Measurements from ENCODE around the gene CCDC27. TPM values are rescaled to one million over a fixed set of nuclear protein-coding genes. Genes with fewer than 3 reads are reported as not detected.

Gene CCDC27
- total and polyA plus RNA-seq, 2 donors (not counting 1 experiment from before 2014, with no cell fraction given) = not detected

DNA sequence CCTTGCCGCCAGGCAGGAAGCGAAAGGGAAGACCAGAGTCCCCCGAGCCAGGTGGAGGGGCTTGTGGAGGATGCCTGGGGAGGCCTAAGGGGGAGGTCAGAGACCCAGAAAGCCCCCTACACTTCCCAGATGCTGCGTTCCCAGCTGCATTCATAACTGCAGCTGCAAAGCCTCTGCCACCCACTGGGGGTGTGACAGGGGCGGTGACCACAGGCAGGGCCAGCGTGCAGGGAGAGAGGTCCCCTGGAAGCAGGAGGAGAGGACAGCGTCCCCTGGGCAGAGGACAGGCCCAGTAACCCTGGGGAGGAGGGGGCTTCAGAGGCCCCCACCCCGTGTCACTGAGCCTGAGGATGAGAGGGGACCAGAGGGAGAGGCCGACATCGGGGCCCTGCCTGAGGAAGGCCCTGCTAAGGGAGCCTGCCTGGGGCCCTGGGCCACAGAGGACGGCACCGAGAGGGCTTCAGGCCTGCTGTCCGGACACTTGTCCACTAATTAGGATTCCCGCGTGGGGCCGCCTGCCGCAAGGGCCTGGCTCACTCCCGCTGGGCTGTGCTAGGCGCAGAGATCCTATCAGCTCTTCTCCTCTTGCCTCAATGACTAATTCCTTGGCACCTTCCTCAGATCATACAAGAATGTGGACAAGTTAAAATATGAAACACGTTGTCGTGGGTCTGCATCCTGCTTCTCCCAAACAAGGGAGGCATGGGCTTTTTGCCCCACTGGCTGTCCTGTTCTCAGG, 49.1 kb upstream of the CCDC27 start:
- peaks cover 7% of the 10 kb centered on the region for H3K4me1 Mint-ChIP-seq
- H3K27ac Mint-ChIP-seq = no peak overlapping the region
- no peak for TF ChIP-seq EZH2 (IDR thresholded peaks at IDR 0.05; ENCODE audit: borderline replicate concordance, insufficient read depth, low read depth, low read length, poor library complexity, severe bottlenecking)
- TF ChIP-seq, protein P1, sequence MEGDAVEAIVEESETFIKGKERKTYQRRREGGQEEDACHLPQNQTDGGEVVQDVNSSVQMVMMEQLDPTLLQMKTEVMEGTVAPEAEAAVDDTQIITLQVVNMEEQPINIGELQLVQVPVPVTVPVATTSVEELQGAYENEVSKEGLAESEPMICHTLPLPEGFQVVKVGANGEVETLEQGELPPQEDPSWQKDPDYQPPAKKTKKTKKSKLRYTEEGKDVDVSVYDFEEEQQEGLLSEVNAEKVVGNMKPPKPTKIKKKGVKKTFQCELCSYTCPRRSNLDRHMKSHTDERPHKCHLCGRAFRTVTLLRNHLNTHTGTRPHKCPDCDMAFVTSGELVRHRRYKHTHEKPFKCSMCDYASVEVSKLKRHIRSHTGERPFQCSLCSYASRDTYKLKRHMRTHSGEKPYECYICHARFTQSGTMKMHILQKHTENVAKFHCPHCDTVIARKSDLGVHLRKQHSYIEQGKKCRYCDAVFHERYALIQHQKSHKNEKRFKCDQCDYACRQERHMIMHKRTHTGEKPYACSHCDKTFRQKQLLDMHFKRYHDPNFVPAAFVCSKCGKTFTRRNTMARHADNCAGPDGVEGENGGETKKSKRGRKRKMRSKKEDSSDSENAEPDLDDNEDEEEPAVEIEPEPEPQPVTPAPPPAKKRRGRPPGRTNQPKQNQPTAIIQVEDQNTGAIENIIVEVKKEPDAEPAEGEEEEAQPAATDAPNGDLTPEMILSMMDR (IDR thresholded peaks at IDR 0.05) = no peak
- DNase-seq (no peak), ATAC-seq (ENCODE audit: low read depth) (no peak)
- H3K9ac ChIP-seq (ENCODE audit: low read length) = no peak overlapping the region
- no peaks in the 10 kb centered on the region for H3K36me3 ChIP-seq (replicated peaks in 1 of 2; ENCODE audit: control extremely low read depth in 1 of 2, control insufficient read depth in 1 of 2, extremely low read depth in 1 of 2, insufficient read depth in 2 of 2, low read length in 1 of 2)
- intact Hi-C loops (cut with micrococcal nuclease) = no loop called here
- peak overlapping the region; percentile 73 for H3K4me2 ChIP-seq (replicated peaks; ENCODE audit: low read depth, low read length, poor library complexity, severe bottlenecking)
- no peak overlapping the region for H2AFZ ChIP-seq (ENCODE audit: insufficient read depth, low read depth, low read length, poor library complexity, severe bottlenecking)
- no peaks in the 10 kb centered on the region for H3K79me2 ChIP-seq (ENCODE audit: control insufficient read depth, insufficient read depth, low read length)
- H3K27ac ChIP-seq (ENCODE audit: low read length in 2 of 2) = no peak overlapping the region
- peaks cover 11 to 12% of the 10 kb centered on the region in 2 donors for H3K4me1 ChIP-seq (ENCODE audit: control insufficient read depth in 2 of 2, insufficient read depth in 2 of 2, low read length in 2 of 2)
- peak overlapping the region; percentile 79 for H3K4me3 Mint-ChIP-seq
- H3K4me3 ChIP-seq (ENCODE audit: control extremely low read depth in 1 of 5, extremely low read depth in 1 of 5, insufficient read depth in 1 of 5, low read depth in 2 of 5, low read length in 4 of 5) = peak overlapping the region in 1 of 5 experiments; percentile 31
- H3K27me3 ChIP-seq (replicated peaks in 1 of 4; ENCODE audit: control extremely low read depth in 1 of 4, control insufficient read depth in 3 of 4, insufficient read depth in 4 of 4, low read length in 3 of 4) = peaks cover 0 to 5% (median 0%) of the 10 kb centered on the region in 4 experiments
- no peaks in the 10 kb centered on the region for H3K9me3 Mint-ChIP-seq (ENCODE audit: insufficient read depth)
- 92% methylated on average over 17 of the region's 21 CpGs for WGBS (ENCODE audit: insufficient coverage)
- H3K27me3 Mint-ChIP-seq = peaks cover 12% of the 10 kb centered on the region
- ChIA-PET CTCF (interaction anchor here (0.8 to 1.3 kb wide), 2 partner anchors 21 kb away, joined by 4 to 7 read pairs; no protein-coding TSS in a partner anchor), POLR2A (no interaction called here)
- no peaks in the 10 kb centered on the region for H3K9me3 ChIP-seq (ENCODE audit: control extremely low read depth in 1 of 3, control insufficient read depth in 2 of 3, insufficient read depth in 1 of 3, low read length in 2 of 3)
- H4K20me1 ChIP-seq (ENCODE audit: control insufficient read depth, insufficient read depth, low read length, poor library complexity, severe bottlenecking) = no peaks in the 10 kb centered on the region

DNA sequence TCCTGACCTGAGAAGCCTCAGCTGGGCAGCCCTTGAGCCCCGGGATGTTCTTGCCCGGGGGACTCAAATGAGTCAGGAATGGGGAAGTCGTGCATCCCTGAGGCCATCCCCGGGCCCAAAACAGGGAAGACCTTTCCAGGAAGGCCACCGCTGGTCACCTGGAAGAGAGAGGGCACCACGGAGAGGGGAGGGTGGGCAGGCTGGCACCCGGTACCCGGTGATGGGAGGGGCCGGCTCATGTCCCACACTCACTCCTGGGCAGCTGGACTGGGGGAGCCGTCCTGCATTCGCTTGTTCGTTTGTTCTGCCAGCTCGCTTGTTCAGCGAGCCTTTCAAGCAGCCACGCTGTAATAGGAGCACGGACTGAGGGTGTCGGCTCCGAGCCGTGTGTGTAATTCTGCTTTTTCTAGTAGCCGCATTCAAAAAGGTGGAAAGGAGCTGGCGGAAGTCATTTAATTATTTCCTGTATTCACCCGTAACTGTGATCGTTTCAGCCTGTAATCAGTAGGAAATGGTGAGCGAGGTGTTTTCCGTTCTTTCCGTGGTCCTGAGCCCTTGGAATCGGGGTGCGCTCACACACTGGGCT, 48.4 kb upstream of the CCDC27 start:
- H3K27me3 ChIP-seq (replicated peaks in 1 of 4; ENCODE audit: control extremely low read depth in 1 of 4, control insufficient read depth in 3 of 4, insufficient read depth in 4 of 4, low read length in 3 of 4) = peaks cover 0 to 9% (median 0%) of the 10 kb centered on the region in 4 experiments
- H3K27ac ChIP-seq (ENCODE audit: low read length in 2 of 2) = no peak overlapping the region
- 37% methylated on average over 28 of the region's 28 CpGs for WGBS (ENCODE audit: insufficient coverage)
- no peaks in the 10 kb centered on the region for H3K9me3 Mint-ChIP-seq (ENCODE audit: insufficient read depth)
- peak overlapping the region; percentile 64 for H2AFZ ChIP-seq (ENCODE audit: insufficient read depth, low read depth, low read length, poor library complexity, severe bottlenecking)
- peak overlapping the region; percentile 31 for H3K9ac ChIP-seq (ENCODE audit: low read length)
- intact Hi-C loops (cut with micrococcal nuclease) = no loop called here
- peak overlapping the region in 4 of 5 experiments; percentile 5 to 31 (median 20) for H3K4me3 ChIP-seq (ENCODE audit: control extremely low read depth in 1 of 5, extremely low read depth in 1 of 5, insufficient read depth in 1 of 5, low read depth in 2 of 5, low read length in 4 of 5)
- peaks cover 7% of the 10 kb centered on the region for H3K4me1 Mint-ChIP-seq
- DNase-seq (peak; percentile 39), ATAC-seq (ENCODE audit: low read depth) (peak; percentile 39)
- no peaks in the 10 kb centered on the region for H3K9me3 ChIP-seq (ENCODE audit: control extremely low read depth in 1 of 3, control insufficient read depth in 2 of 3, insufficient read depth in 1 of 3, low read length in 2 of 3)
- peak overlapping the region; percentile 79 for H3K4me3 Mint-ChIP-seq
- ChIA-PET POLR2A (no interaction called here), CTCF (interaction anchor here (1.3 kb wide), 1 partner anchor 20 kb away, joined by 7 read pairs; no protein-coding TSS in a partner anchor)
- H3K27me3 Mint-ChIP-seq = peaks cover 13% of the 10 kb centered on the region
- no peaks in the 10 kb centered on the region for H3K79me2 ChIP-seq (ENCODE audit: control insufficient read depth, insufficient read depth, low read length)
- H4K20me1 ChIP-seq (ENCODE audit: control insufficient read depth, insufficient read depth, low read length, poor library complexity, severe bottlenecking) = no peaks in the 10 kb centered on the region
- no peak overlapping the region for H3K27ac Mint-ChIP-seq
- TF ChIP-seq EZH2 (IDR thresholded peaks at IDR 0.05; ENCODE audit: borderline replicate concordance, insufficient read depth, low read depth, low read length, poor library complexity, severe bottlenecking) = no peak
- TF ChIP-seq, protein P1 (IDR thresholded peaks at IDR 0.05) = no peak
- H3K4me1 ChIP-seq (ENCODE audit: control insufficient read depth in 2 of 2, insufficient read depth in 2 of 2, low read length in 2 of 2) = peaks cover 11 to 12% of the 10 kb centered on the region in 2 donors
- H3K4me2 ChIP-seq (replicated peaks; ENCODE audit: low read depth, low read length, poor library complexity, severe bottlenecking) = peak overlapping the region; percentile 73
- no peaks in the 10 kb centered on the region for H3K36me3 ChIP-seq (replicated peaks in 1 of 2; ENCODE audit: control extremely low read depth in 1 of 2, control insufficient read depth in 1 of 2, extremely low read depth in 1 of 2, insufficient read depth in 2 of 2, low read length in 1 of 2)
